Uterus (tissue), 2 donors: ENCODE data around the gene R3HDM2.

ENCODE experiments used
- CTCF ChIP-seq, 4 experiments: fragments of 200-600 bp in 2 of 4; fragments of 450-650 bp in 2 of 4; sonication (generic) in 2 of 4; IDR thresholded peaks; one replicate each; pipeline ENCODE4 v1.5.1; 2016 to 2019; ENCODE audit warnings: antibody characterized with exemption in 4 of 4, mild to moderate bottlenecking in 2 of 4, moderate library complexity in 1 of 4
- POLR2A ChIP-seq, 2 donors: fragments of 450-650 bp; IDR thresholded peaks; one replicate each; pipeline ENCODE4 v1.6.1; 2016; ENCODE audit warnings: antibody characterized with exemption in 2 of 2, mild to moderate bottlenecking in 1 of 2, moderate library complexity in 1 of 2

GRCh38 chr12:57210926-57211692 is 219.7 kb downstream of the R3HDM2 start:
- TF ChIP-seq CTCF (IDR thresholded peaks at IDR 0.05) (no peak), POLR2A (IDR thresholded peaks at IDR 0.05) (no peak)
